AG08396 (cell line): Measurements from ENCODE around the gene CENPP.
A peak's percentile ranks its signal among the peaks of the same experiment; 100 is the strongest.
"Not testable (repeated sequence)": the region's sequence is repeated elsewhere in the genome, so short reads cannot be mapped to it uniquely, and the experiment has no call there.

Source experiments
- DNase-seq: peaks from one replicate; pipeline ENCODE4 v3.0.0; 2012; ENCODE audit warnings: low spot score, mixed read lengths

Gene CENPP

DNA sequence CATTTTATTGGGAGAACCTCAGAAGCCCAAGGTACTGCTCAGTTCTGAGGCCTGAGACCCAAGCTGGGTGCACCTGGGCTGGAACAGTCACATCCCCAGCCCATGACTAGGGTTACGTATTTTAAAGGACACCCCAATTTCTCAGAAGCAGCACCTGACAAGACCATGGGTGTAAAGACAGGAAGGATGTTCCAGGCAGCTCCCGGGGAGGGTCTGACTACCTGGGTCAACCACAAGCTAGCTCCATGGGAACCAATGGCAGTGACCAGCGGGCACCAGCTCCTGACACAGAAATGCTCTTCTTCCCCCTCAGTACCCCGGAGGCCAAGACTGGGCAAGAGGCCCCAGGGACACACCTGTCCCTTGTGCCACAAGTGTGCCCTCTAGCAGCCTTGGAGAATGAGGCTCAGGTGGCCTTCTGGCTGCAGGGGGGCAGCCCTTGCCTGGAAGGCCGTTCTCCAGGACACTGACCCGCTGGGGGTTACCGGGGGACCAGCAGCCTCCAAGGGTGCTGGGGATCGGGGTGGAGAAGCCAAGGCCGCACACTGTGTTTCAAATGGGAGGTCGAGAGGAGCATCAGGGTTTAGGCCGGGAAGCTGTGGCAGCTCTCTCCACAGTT, 291.6 kb downstream of the CENPP start:
- DNase-seq = no peak

GRCh38 chr9:92617951-92618510, 292.3 kb downstream of the CENPP start:
- no peak for DNase-seq

GRCh38 chr9:92618633-92619225, 293.0 kb downstream of the CENPP start:
- DNase-seq = no peak

- DNase-seq = no peak
Observed at GRCh38 chr9:92619601-92620300, 294.0 kb downstream of the CENPP start.

- no peak for DNase-seq
Observed at GRCh38 chr9:92620845-92621244, 295.1 kb downstream of the CENPP start.

- DNase-seq = not testable (repeated sequence)
Observed at GRCh38 chr9:92623936-92624335, 298.2 kb downstream of the CENPP start.

DNA sequence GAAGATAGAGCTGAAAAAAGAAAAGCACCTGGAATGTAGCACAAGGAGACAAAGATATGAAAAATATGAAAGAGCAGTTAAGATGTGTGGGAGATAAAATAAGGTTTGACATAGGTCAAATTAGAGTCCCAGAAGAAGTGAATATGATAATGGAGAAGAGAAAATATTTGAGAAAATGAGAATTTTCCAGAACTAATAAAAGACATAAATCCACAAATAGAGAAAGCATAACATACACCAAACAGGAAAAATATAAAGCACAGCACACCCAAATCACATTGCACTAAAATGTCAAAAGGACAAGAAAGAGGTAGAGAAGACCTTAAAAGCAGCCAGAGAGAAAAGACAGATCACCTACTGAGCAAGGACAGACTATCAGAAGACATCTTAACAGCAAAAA, 300.7 kb downstream of the CENPP start:
- DNase-seq = no peak

DNA sequence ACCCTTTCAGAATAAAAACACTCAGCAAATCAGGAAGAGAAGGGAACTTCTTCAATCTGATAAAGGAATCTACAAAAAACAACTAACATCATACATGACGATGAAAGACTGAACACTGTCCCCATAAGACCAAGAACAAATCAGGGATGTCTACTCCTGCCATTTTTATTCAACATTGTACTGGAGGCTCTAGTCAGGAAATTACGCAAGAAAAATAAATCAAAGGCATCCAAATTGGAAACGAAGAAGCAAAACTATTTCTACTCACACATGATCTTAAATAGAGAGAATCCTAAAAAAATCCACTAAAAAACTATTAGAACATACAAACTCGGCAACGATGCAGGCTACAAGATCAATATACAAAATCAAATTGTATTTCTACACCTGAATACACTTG, 301.9 kb downstream of the CENPP start:
- DNase-seq = no peak

DNA sequence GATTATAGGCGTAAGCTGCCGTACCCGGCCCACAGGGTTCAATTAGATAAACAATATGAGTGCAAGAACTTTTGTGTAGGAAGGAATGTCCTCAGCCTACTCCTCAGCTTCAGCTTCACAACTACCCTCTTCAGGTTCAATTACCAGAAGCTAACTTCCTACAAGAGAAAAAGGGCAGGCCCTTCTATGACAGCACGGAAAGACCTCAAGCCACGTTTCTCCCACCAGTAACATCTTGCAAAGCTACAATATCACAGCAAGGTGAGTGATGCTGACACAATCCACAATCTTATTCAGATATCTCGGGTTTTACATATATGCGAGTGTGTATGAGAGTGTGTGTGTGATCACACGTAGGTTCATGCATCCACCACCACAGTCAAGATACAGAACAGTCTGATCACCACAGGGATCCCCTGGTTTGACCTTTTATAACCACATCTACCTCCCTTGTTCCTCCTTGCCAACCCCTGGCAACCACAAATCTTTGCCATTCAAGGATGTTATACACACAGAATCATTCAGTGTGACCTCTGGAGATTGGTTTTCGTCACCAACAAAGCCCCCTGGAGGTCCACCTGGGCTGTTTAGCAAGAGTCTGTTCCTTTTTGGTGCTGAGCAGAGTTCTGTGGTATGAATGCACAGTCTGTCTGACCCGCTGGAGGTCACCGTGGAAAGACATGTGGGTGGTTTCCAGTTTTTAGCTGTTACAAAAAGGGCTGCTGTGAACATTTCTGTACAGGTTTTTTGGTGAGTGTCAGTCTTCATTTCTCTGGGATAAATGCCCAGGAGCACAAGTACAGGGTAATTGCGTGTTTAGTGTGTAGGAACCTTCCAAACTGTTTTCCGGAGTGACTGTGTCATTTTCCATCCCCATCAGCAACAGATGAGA, 305.9 kb downstream of the CENPP start:
- DNase-seq = no peak

GRCh38 chr9:92632641-92633040, 306.9 kb downstream of the CENPP start:
- no peak for DNase-seq

DNA sequence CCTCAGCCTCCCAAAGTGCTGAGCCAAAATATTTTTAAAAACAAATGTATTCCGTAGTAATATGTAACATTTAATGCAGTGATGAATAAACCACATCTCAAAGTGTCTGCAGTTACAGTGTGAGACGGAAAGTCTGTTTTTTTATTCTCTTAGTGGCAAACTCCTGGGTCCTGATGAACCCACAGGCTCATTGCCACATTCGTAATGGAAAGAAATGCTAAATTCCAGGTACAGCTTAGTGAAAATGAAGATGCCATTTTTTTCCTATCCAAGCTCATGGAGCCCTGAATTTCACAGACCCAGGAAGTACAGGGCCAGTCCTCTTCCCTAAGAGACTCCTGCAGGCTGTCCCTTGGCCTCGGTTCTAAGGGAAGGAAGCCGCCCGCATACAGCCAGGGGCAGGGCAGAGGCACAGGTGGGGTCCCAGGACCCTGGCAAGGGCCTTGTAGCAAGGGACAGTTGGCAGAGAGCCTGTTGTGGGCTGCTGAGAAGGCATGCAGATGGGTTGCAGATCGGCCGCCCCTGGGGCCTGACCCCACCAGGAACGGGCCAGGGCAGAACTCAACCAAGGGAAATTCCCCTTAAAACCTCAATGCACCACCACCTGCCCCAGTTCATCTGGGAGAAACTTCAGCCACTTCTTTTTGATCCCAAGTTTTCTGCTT, 308.0 kb downstream of the CENPP start:
- DNase-seq = no peak

DNA sequence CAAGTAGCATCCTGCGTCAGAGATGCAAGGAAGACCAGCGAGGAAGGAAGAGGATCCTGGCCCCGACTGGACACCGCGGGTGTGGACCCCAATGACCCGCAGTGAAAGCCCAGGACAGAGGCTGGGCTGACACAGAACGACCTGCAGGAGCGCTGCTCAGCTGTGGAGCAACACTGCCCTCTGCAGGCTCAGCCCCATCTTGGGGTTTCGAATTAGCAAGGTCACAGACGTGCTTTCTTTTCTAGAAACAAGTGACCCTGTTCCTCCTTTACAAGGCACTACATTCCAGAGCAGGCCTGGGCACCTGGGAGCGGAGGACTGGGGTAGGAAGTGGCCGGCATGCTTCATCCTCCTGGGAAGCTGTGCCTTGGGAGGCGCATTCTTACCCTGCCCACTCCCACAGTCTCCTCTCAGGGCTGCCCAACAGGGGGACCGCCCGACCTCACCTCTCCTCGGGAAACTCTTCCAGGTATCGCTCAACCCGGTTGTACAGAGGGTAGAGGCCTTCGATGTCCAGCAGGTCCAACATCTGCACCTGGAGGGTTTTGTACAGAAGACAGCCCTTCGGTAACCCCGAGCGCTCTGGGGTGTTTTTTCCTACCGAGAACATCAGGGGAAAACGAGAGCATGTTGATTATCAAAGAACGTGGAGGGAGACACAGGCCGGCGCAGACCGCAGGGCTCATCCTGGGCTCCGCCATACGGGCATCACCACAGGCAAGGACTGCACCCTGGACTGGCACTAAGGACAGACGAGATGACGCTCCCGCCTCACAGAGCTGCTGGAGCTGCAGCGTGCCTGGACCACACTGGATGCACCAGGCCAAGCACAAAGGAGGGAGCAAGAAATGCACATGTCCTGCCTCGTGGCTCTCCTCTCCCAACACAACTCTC, 309.2 kb downstream of the CENPP start:
- DNase-seq = peak; percentile 90

GRCh38 chr9:92635760-92636159, 310.0 kb downstream of the CENPP start:
- no peak for DNase-seq

DNA sequence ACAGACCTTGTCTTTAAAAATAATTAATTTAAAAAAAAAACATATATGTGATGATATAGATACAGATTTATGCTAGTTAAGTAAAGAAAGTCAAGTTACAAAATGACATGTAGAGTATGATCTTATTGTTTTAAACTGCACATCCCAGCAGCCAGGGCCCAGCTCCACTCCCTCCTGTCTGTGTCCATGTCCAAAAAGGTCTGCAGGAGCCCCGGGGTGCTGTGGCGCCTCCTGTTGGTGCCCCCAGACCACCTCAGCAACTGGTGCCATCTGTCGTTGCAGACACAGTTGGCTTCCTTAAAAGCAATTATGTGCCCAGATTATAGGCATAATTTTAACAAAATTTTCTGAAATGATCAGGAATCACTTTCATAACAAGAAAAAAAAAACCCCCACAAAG, 310.9 kb downstream of the CENPP start:
- DNase-seq = no peak

DNA sequence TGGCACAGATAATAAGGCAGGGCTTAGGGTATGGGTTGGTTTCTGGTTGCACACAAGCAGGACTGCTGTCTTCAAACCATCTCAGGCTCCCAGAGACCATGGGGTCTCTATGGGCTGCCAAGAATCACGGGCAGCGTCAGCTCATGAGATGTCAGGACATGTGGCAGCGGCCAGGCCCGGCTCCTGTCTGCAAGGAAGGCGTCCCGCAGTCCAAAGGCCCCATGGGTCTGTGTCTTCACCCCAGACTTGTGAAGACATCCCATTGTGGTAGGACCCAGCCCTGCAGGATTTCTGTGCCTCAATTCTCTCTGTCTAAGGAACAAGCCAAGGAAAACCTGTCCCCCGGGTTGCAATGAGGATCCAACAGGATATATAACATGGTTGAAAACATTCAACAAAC, 311.6 kb downstream of the CENPP start:
- DNase-seq = no peak

- DNase-seq = no peak
Observed at GRCh38 chr9:92637886-92638620, 312.3 kb downstream of the CENPP start.

DNA sequence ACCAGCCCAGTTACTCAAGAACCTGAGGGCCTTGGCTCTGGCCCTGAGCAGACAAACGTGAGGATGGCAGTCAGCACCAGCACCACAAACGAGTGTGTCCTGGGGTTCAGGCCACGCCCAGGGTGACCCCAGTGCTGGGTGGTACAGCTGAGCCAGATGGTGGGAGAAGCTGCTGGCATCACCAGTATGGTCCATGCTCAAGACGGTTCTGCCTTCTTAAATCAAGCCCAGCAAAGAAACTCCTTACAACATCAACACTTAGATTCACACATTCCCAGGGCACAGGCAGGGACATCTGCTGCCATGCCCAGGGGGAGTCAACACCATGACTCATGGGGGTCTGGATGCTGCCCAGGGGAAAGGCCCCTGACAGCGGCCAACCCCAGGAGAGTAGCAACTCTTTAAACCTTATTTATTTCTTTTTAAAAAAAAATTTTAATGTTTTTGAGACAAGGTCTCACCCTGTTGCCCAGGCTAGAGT, 312.9 kb downstream of the CENPP start:
- DNase-seq = no peak

DNA sequence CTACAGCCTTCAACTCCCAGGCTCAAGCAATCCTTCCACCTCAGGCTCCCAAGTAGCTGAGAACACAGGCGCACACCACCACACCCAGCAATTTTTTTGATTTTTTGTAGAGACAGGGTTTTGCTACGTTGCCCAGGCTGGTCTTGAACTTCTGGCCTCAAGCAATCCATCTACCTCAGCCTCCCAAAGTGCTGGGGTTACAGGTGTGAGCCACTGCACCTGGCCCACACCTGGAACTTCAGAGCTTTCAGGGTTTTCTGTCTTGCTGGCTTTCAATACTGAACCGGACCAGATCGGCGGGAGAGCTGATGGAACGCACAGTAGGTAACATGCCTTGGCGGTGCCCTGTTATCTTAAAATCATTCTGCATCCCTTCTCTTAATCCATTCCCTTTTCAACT, 313.4 kb downstream of the CENPP start:
- no peak for DNase-seq

DNA sequence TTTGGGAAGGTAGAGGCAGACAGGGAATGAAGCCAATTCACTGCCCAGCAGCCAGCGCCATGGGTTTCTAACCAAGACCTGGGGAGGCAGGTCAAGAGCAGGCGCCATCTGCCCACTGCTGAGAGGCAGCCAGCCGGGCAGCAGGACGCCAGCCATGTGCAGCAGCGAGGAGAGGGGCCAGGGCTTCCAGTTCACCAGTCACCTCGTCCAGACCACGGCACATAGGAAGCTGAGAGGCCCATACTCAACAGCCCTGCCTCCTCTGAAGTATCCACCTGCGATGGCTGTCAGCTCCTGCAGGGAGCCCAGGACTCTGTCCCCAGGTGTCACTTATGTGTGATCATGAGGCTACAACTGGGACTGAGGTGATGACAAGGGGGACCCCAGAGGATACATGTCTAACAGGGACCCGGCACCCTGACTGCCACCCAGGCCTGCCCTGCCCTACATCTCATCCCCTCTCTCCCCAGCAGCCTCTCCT, 314.1 kb downstream of the CENPP start:
- DNase-seq = no peak
